CD4-positive, alpha-beta T cell treated with Interleukin-12 subunit alpha and Interleukin-12 subunit beta, for 1 hour (primary cell): ENCODE data around the gene GNAQ.

Experiments
- DNase-seq: peaks from one replicate; pipeline ENCODE4 v3.0.0-alpha.2; 2020

Gene GNAQ

GRCh38 chr9:77935211-77935610 lies 96.4 kb downstream of the GNAQ start:
- no peak for DNase-seq

- DNase-seq, result no peak
These were observed 97.6 kb downstream of the GNAQ start for GRCh38 chr9:77933976-77934375.

- DNase-seq, result no peak
These were observed 98.6 kb downstream of the GNAQ start for GRCh38 chr9:77933019-77933418.

- DNase-seq, result no peak
These were observed 101.7 kb downstream of the GNAQ start for GRCh38 chr9:77929942-77930341.

- no peak for DNase-seq
These were observed 104.3 kb downstream of the GNAQ start for GRCh38 chr9:77927265-77927664.

- no peak for DNase-seq
These were observed 105.2 kb downstream of the GNAQ start for GRCh38 chr9:77926371-77926878.

GRCh38 chr9:77922591-77922990 lies 109.0 kb downstream of the GNAQ start:
- DNase-seq, result no peak

GRCh38 chr9:77917800-77918199 lies 113.8 kb downstream of the GNAQ start:
- no peak for DNase-seq

GRCh38 chr9:77916820-77917219 lies 114.8 kb downstream of the GNAQ start:
- DNase-seq, result no peak

- DNase-seq, result no peak
These were observed 115.2 kb downstream of the GNAQ start for GRCh38 chr9:77916410-77916819.

- DNase-seq, result no peak
These were observed 115.9 kb downstream of the GNAQ start for GRCh38 chr9:77915744-77916143.

GRCh38 chr9:77912895-77913693 lies 118.5 kb downstream of the GNAQ start:
- DNase-seq, result no peak

- DNase-seq, result no peak
These were observed 119.7 kb downstream of the GNAQ start for GRCh38 chr9:77911928-77912327.

- DNase-seq, result no peak
These were observed 121.4 kb downstream of the GNAQ start for GRCh38 chr9:77910194-77910621.

GRCh38 chr9:77909306-77909705 lies 122.3 kb downstream of the GNAQ start:
- DNase-seq, result peak; percentile 40

GRCh38 chr9:77908293-77908692 lies 123.3 kb downstream of the GNAQ start:
- DNase-seq, result no peak

GRCh38 chr9:77907585-77907984 lies 124.0 kb downstream of the GNAQ start:
- no peak for DNase-seq

- DNase-seq, result no peak
These were observed 124.6 kb downstream of the GNAQ start for GRCh38 chr9:77906991-77907390.

GRCh38 chr9:77903666-77904285 lies 127.8 kb downstream of the GNAQ start:
- no peak for DNase-seq

- DNase-seq, result no peak
These were observed 129.8 kb downstream of the GNAQ start for GRCh38 chr9:77901771-77902170.

GRCh38 chr9:77901018-77901417 lies 130.6 kb downstream of the GNAQ start:
- no peak for DNase-seq

GRCh38 chr9:77899679-77900354 lies 131.8 kb downstream of the GNAQ start:
- no peak for DNase-seq

- no peak for DNase-seq
These were observed 132.7 kb downstream of the GNAQ start for GRCh38 chr9:77898864-77899263.
